ENCODE data around the gene DHRS3.
"Not testable (repeated sequence)": the region's sequence is repeated elsewhere in the genome, so short reads cannot be mapped to it uniquely, and the experiment has no call there.

DHRS3 gene

GRCh38 chr1:12568009-12568767 is 49.8 kb downstream of the DHRS3 start:
- DNase-seq, result no peak

- DNase-seq, result no peak
Observed at GRCh38 chr1:12567288-12567819, 50.7 kb downstream of the DHRS3 start.

- no peak for DNase-seq
Observed at GRCh38 chr1:12566484-12567287, 51.3 kb downstream of the DHRS3 start.

- no peak for DNase-seq
Observed at GRCh38 chr1:12565966-12566352, 52.1 kb downstream of the DHRS3 start.

- no peak for DNase-seq
Observed at GRCh38 chr1:12565094-12565965, 52.7 kb downstream of the DHRS3 start.

- DNase-seq, result not testable (repeated sequence)
Observed at GRCh38 chr1:12564251-12564650, 53.8 kb downstream of the DHRS3 start.

- DNase-seq, result no peak
Observed at GRCh38 chr1:12562955-12563576, 54.9 kb downstream of the DHRS3 start.

- DNase-seq, result no peak
Observed at GRCh38 chr1:12561121-12561520, 56.9 kb downstream of the DHRS3 start.

- no peak for DNase-seq
Observed at GRCh38 chr1:12556957-12557935, 60.8 kb downstream of the DHRS3 start.

GRCh38 chr1:12556368-12556930 is 61.6 kb downstream of the DHRS3 start:
- DNase-seq, result no peak

- no peak for DNase-seq
Observed at GRCh38 chr1:12555411-12556367, 62.3 kb downstream of the DHRS3 start.

GRCh38 chr1:12554521-12555305 is 63.3 kb downstream of the DHRS3 start:
- DNase-seq, result no peak

- no peak for DNase-seq
Observed at GRCh38 chr1:12553963-12554362, 64.0 kb downstream of the DHRS3 start.

GRCh38 chr1:12552951-12553921 is 64.8 kb downstream of the DHRS3 start:
- no peak for DNase-seq

GRCh38 chr1:12552111-12552888 is 65.7 kb downstream of the DHRS3 start:
- no peak for DNase-seq

- no peak for DNase-seq
Observed at GRCh38 chr1:12551584-12551983, 66.4 kb downstream of the DHRS3 start.
